HEK293 (cell line): ENCODE data around the gene ZNF775.

Experiments used
- BCL11B ChIP-seq: fragments of 450-650 bp; formaldehyde crosslinking; IDR thresholded peaks from 2 replicates; pipeline ENCODE4 v1.5.1; 2016; ENCODE audit warnings: low read depth, missing biosample characterization, missing genetic modification characterization
- ZNF639 ChIP-seq: fragments of 450-650 bp; formaldehyde crosslinking; IDR thresholded peaks from 2 replicates; pipeline ENCODE4 v1.5.1; 2016; ENCODE audit warnings: missing biosample characterization, missing genetic modification characterization

- TF ChIP-seq BCL11B (tag by site-specific recombination) (no peak), ZNF639 (tag by site-specific recombination) (no peak)
Observed at GRCh38 chr7:150377635-150378034, 1.5 kb upstream of the ZNF775 start.
